ENCODE results near the gene IL31RA.
A peak's percentile ranks its signal among the peaks of the same experiment; 100 is the strongest.

Gene IL31RA

GRCh38 chr5:55860709-55861108 is 9.6 kb downstream of the IL31RA start:
- no peak overlapping the region for H3K18ac ChIP-seq (ENCODE audit: low read length)
- H3K79me2 ChIP-seq (ENCODE audit: control insufficient read depth, insufficient read depth, low read length): no peaks in the 10 kb centered on the region
- no peak overlapping the region for H3K9ac ChIP-seq (ENCODE audit: low read length)
- H2BK15ac ChIP-seq (replicated peaks; ENCODE audit: low read depth): no peak overlapping the region
- no peak overlapping the region for H2AK5ac ChIP-seq (ENCODE audit: low read length)
- no peaks in the 10 kb centered on the region for H3K4me1 ChIP-seq (ENCODE audit: control insufficient read depth, low read depth, low read length)
- H2BK120ac ChIP-seq (ENCODE audit: low read depth, low read length): no peak overlapping the region
- no peak overlapping the region for H4K8ac ChIP-seq (ENCODE audit: low read depth, low read length)
- H3K4me3 ChIP-seq (ENCODE audit: low read length): no peak overlapping the region
- no CpG with 5 or more reads among the region's 4 CpGs for WGBS (ENCODE audit: extremely low coverage, insufficient coverage, low lambda C conversion rate)
- H4K5ac ChIP-seq (ENCODE audit: low read length): no peak overlapping the region
- no peaks in the 10 kb centered on the region for H3K36me3 ChIP-seq (ENCODE audit: control insufficient read depth, insufficient read depth, low read length)
- H3K79me1 ChIP-seq (ENCODE audit: low read length): no peaks in the 10 kb centered on the region
- no peak overlapping the region for H3K23ac ChIP-seq (ENCODE audit: low read length)
- no peak for DNase-seq
- no peak overlapping the region for H3K27ac ChIP-seq (ENCODE audit: low read depth, low read length)
- H3K56ac ChIP-seq (ENCODE audit: low read length): no peak overlapping the region
- H3K4me2 ChIP-seq (ENCODE audit: low read length): no peak overlapping the region
- no peak overlapping the region for H2BK5ac ChIP-seq (ENCODE audit: low read length)
- no peaks in the 10 kb centered on the region for H3K27me3 ChIP-seq (ENCODE audit: insufficient read depth, low read length, poor library complexity)
- no peak overlapping the region for H3K4ac ChIP-seq (ENCODE audit: low read depth, low read length)

- no peak for DNase-seq
- H4K8ac ChIP-seq (ENCODE audit: low read depth, low read length): no peak overlapping the region
- H3K56ac ChIP-seq (ENCODE audit: low read length): no peak overlapping the region
- no peak overlapping the region for H3K18ac ChIP-seq (ENCODE audit: low read length)
- H3K27me3 ChIP-seq (ENCODE audit: insufficient read depth, low read length, poor library complexity): no peaks in the 10 kb centered on the region
- no peak overlapping the region for H2BK15ac ChIP-seq (replicated peaks; ENCODE audit: low read depth)
- H3K36me3 ChIP-seq (ENCODE audit: control insufficient read depth, insufficient read depth, low read length): no peaks in the 10 kb centered on the region
- H2BK120ac ChIP-seq (ENCODE audit: low read depth, low read length): no peak overlapping the region
- H3K4me1 ChIP-seq (ENCODE audit: control insufficient read depth, low read depth, low read length): no peaks in the 10 kb centered on the region
- H3K9ac ChIP-seq (ENCODE audit: low read length): no peak overlapping the region
- H3K79me2 ChIP-seq (ENCODE audit: control insufficient read depth, insufficient read depth, low read length): no peaks in the 10 kb centered on the region
- no peak overlapping the region for H3K4me3 ChIP-seq (ENCODE audit: low read length)
- H3K79me1 ChIP-seq (ENCODE audit: low read length): no peaks in the 10 kb centered on the region
- H3K23ac ChIP-seq (ENCODE audit: low read length): peak overlapping the region; percentile 80
- no peak overlapping the region for H3K4me2 ChIP-seq (ENCODE audit: low read length)
- no peak overlapping the region for H2BK5ac ChIP-seq (ENCODE audit: low read length)
- H2AK5ac ChIP-seq (ENCODE audit: low read length): no peak overlapping the region
- H3K4ac ChIP-seq (ENCODE audit: low read depth, low read length): no peak overlapping the region
- no peak overlapping the region for H3K27ac ChIP-seq (ENCODE audit: low read depth, low read length)
- WGBS (ENCODE audit: extremely low coverage, insufficient coverage, low lambda C conversion rate): 100% methylated on average over 3 of the region's 9 CpGs
- no peak overlapping the region for H4K5ac ChIP-seq (ENCODE audit: low read length)
Measured at GRCh38 chr5:55864606-55865541, 13.7 kb downstream of the IL31RA start.

GRCh38 chr5:55865831-55866230 is 14.7 kb downstream of the IL31RA start:
- Histone ChIP-seq H3K36me3 (ENCODE audit: control insufficient read depth, insufficient read depth, low read length) (no peaks in the 10 kb centered on the region), H3K18ac (ENCODE audit: low read length) (no peak overlapping the region), H3K4me3 (ENCODE audit: low read length) (no peak overlapping the region), H4K8ac (ENCODE audit: low read depth, low read length) (no peak overlapping the region), H2BK120ac (ENCODE audit: low read depth, low read length) (no peak overlapping the region), H3K27me3 (ENCODE audit: insufficient read depth, low read length, poor library complexity) (no peaks in the 10 kb centered on the region), H3K9ac (ENCODE audit: low read length) (no peak overlapping the region), H3K79me2 (ENCODE audit: control insufficient read depth, insufficient read depth, low read length) (no peaks in the 10 kb centered on the region), H3K4me1 (ENCODE audit: control insufficient read depth, low read depth, low read length) (no peaks in the 10 kb centered on the region), H2BK15ac (replicated peaks; ENCODE audit: low read depth) (no peak overlapping the region), H3K79me1 (ENCODE audit: low read length) (no peaks in the 10 kb centered on the region), H2AK5ac (ENCODE audit: low read length) (no peak overlapping the region), H3K27ac (ENCODE audit: low read depth, low read length) (no peak overlapping the region), H3K23ac (ENCODE audit: low read length) (no peak overlapping the region), H3K4ac (ENCODE audit: low read depth, low read length) (no peak overlapping the region), H2BK5ac (ENCODE audit: low read length) (no peak overlapping the region), H3K56ac (ENCODE audit: low read length) (no peak overlapping the region), H4K5ac (ENCODE audit: low read length) (no peak overlapping the region), H3K4me2 (ENCODE audit: low read length) (no peak overlapping the region)
- no CpG with 5 or more reads among the region's 3 CpGs for WGBS (ENCODE audit: extremely low coverage, insufficient coverage, low lambda C conversion rate)
- peak; percentile 21 for DNase-seq

GRCh38 chr5:55866485-55866884 is 15.3 kb downstream of the IL31RA start:
- H2BK120ac ChIP-seq (ENCODE audit: low read depth, low read length): no peak overlapping the region
- no peaks in the 10 kb centered on the region for H3K27me3 ChIP-seq (ENCODE audit: insufficient read depth, low read length, poor library complexity)
- no peak overlapping the region for H4K5ac ChIP-seq (ENCODE audit: low read length)
- H3K4me1 ChIP-seq (ENCODE audit: control insufficient read depth, low read depth, low read length): no peaks in the 10 kb centered on the region
- no peaks in the 10 kb centered on the region for H3K79me2 ChIP-seq (ENCODE audit: control insufficient read depth, insufficient read depth, low read length)
- no peaks in the 10 kb centered on the region for H3K79me1 ChIP-seq (ENCODE audit: low read length)
- DNase-seq: no peak
- H2AK5ac ChIP-seq (ENCODE audit: low read length): no peak overlapping the region
- no CpG with 5 or more reads among the region's 8 CpGs for WGBS (ENCODE audit: extremely low coverage, insufficient coverage, low lambda C conversion rate)
- H3K9ac ChIP-seq (ENCODE audit: low read length): no peak overlapping the region
- no peak overlapping the region for H3K23ac ChIP-seq (ENCODE audit: low read length)
- no peak overlapping the region for H3K27ac ChIP-seq (ENCODE audit: low read depth, low read length)
- H3K18ac ChIP-seq (ENCODE audit: low read length): no peak overlapping the region
- no peak overlapping the region for H2BK5ac ChIP-seq (ENCODE audit: low read length)
- H3K4me3 ChIP-seq (ENCODE audit: low read length): no peak overlapping the region
- no peaks in the 10 kb centered on the region for H3K36me3 ChIP-seq (ENCODE audit: control insufficient read depth, insufficient read depth, low read length)
- no peak overlapping the region for H4K8ac ChIP-seq (ENCODE audit: low read depth, low read length)
- H3K56ac ChIP-seq (ENCODE audit: low read length): no peak overlapping the region
- no peak overlapping the region for H3K4me2 ChIP-seq (ENCODE audit: low read length)
- no peak overlapping the region for H2BK15ac ChIP-seq (replicated peaks; ENCODE audit: low read depth)
- H3K4ac ChIP-seq (ENCODE audit: low read depth, low read length): no peak overlapping the region

- H3K27me3 ChIP-seq (ENCODE audit: insufficient read depth, low read length, poor library complexity): no peaks in the 10 kb centered on the region
- H3K79me2 ChIP-seq (ENCODE audit: control insufficient read depth, insufficient read depth, low read length): no peaks in the 10 kb centered on the region
- no CpG with 5 or more reads among the region's 5 CpGs for WGBS (ENCODE audit: extremely low coverage, insufficient coverage, low lambda C conversion rate)
Measured at GRCh38 chr5:55866934-55867333, 15.8 kb downstream of the IL31RA start.

More at GRCh38 chr5:55866934-55867333, 15.8 kb downstream of the IL31RA start:
- H3K4me3 ChIP-seq (ENCODE audit: low read length): no peak overlapping the region
- no peak overlapping the region for H3K18ac ChIP-seq (ENCODE audit: low read length)
- no peak overlapping the region for H2BK120ac ChIP-seq (ENCODE audit: low read depth, low read length)
- H3K56ac ChIP-seq (ENCODE audit: low read length): no peak overlapping the region
- H3K9ac ChIP-seq (ENCODE audit: low read length): no peak overlapping the region
- H2BK5ac ChIP-seq (ENCODE audit: low read length): no peak overlapping the region
- no peak overlapping the region for H3K27ac ChIP-seq (ENCODE audit: low read depth, low read length)
- no peaks in the 10 kb centered on the region for H3K36me3 ChIP-seq (ENCODE audit: control insufficient read depth, insufficient read depth, low read length)
- H2AK5ac ChIP-seq (ENCODE audit: low read length): no peak overlapping the region
- no peak overlapping the region for H3K4ac ChIP-seq (ENCODE audit: low read depth, low read length)
- no peak overlapping the region for H3K23ac ChIP-seq (ENCODE audit: low read length)
- no peak for DNase-seq
- H4K5ac ChIP-seq (ENCODE audit: low read length): no peak overlapping the region
- no peak overlapping the region for H2BK15ac ChIP-seq (replicated peaks; ENCODE audit: low read depth)
- no peaks in the 10 kb centered on the region for H3K4me1 ChIP-seq (ENCODE audit: control insufficient read depth, low read depth, low read length)
- H4K8ac ChIP-seq (ENCODE audit: low read depth, low read length): no peak overlapping the region
- H3K4me2 ChIP-seq (ENCODE audit: low read length): no peak overlapping the region
- H3K79me1 ChIP-seq (ENCODE audit: low read length): no peaks in the 10 kb centered on the region

Measured in mesendoderm (in vitro differentiated cells).